GM12801 (cell line): Measurements from ENCODE around the gene DLGAP4.

Experiments used
- TF ChIP-seq, protein P1 (sequence below): IDR thresholded peaks from one replicate; pipeline ENCODE4 v1.5.1; 2011; ENCODE audit warnings: control low read depth; ENCODE audit not compliant: insufficient read length; ENCODE audit errors: extremely low read depth

The DLGAP4 gene

GRCh38 chr20:36372666-36373065 is 66.5 kb downstream of the DLGAP4 start:
- TF ChIP-seq, protein P1, sequence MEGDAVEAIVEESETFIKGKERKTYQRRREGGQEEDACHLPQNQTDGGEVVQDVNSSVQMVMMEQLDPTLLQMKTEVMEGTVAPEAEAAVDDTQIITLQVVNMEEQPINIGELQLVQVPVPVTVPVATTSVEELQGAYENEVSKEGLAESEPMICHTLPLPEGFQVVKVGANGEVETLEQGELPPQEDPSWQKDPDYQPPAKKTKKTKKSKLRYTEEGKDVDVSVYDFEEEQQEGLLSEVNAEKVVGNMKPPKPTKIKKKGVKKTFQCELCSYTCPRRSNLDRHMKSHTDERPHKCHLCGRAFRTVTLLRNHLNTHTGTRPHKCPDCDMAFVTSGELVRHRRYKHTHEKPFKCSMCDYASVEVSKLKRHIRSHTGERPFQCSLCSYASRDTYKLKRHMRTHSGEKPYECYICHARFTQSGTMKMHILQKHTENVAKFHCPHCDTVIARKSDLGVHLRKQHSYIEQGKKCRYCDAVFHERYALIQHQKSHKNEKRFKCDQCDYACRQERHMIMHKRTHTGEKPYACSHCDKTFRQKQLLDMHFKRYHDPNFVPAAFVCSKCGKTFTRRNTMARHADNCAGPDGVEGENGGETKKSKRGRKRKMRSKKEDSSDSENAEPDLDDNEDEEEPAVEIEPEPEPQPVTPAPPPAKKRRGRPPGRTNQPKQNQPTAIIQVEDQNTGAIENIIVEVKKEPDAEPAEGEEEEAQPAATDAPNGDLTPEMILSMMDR = no peak

GRCh38 chr20:36373089-36373488 is 67.0 kb downstream of the DLGAP4 start:
- TF ChIP-seq, protein P1 = no peak

GRCh38 chr20:36374995-36375394 is 68.9 kb downstream of the DLGAP4 start:
- TF ChIP-seq, protein P1 = no peak

GRCh38 chr20:36377348-36378326 is 71.5 kb downstream of the DLGAP4 start:
- TF ChIP-seq, protein P1 = no peak

DNA sequence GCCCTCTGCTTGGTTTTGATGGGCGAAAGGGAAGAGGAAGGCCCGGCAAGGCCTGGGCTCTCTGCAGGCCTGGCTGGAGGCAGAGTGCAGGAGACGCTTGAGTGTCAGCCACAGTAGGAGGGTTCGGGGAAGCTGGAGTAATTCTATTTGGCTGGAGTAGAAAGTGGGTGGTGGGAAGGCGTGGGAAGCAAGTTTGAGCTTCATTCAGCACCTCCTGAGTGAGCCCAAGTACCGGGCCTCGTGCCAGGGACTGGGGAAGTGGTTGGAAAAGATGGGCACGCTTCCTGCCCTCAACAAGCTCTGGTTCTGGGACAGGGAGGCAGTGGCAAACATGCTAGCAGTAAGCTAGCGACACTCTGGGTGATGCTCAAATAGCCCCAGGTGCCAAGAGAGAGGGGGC is 72.5 kb downstream of the DLGAP4 start:
- TF ChIP-seq, protein P1 = no peak

- TF ChIP-seq, protein P1 = no peak
Observed at GRCh38 chr20:36384022-36384619, 78.0 kb downstream of the DLGAP4 start.

DNA sequence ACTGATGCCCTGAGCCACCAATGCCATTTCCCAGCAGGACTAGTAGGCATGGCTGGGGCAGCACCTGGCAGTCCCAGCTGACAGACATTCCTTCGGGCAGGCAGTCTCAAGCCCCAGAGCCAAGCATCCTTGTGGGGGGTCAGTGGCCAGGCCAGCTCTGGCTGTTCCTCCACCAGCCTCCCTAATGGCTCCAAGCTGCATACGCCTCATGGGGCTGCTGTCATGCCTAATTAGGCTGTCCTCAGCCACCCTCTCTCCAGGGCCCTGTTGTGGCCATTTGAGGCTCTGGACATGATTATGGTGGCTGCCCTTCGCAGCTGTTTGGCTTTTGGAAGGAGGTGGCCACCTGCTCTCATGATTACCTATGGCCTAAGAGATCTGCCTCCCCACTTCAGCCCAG is 79.4 kb downstream of the DLGAP4 start:
- TF ChIP-seq, protein P1 = no peak
